GM12878 (cell line): ENCODE data around the gene ASIP. TPM values are rescaled to one million over a fixed set of nuclear protein-coding genes. Genes with fewer than 3 reads are reported as not detected.
A peak's percentile ranks its signal among the peaks of the same experiment; 100 is the strongest.

Experiments used
- BCL11A ChIP-seq: IDR thresholded peaks from 2 replicates; pipeline ENCODE4 v1.6.1; 2011; ENCODE audit warnings: low read depth, low read length
- BHLHE40 ChIP-seq, 2 experiments: fragments of 450-650 bp in 1 of 2; IDR thresholded peaks; 2 replicates each; pipeline ENCODE4 v1.6.1; 2011 to 2017; ENCODE audit warnings: low read depth in 2 of 2, borderline replicate concordance in 1 of 2, improper control_type of control experiment in 1 of 2, low read length in 1 of 2, mild to moderate bottlenecking in 1 of 2
- E2F8 ChIP-seq: fragments of 450-650 bp; IDR thresholded peaks from 2 replicates; pipeline ENCODE4 v1.6.1; 2018; ENCODE audit warnings: mild to moderate bottlenecking, low read depth, moderate library complexity; ENCODE audit not compliant: partially characterized antibody
- EZH2 ChIP-seq: IDR thresholded peaks from 2 replicates; pipeline ENCODE4 v1.6.1; 2012; ENCODE audit warnings: low read depth, mild to moderate bottlenecking, control low read depth, inconsistent platforms, low read length, borderline replicate concordance; ENCODE audit not compliant: control insufficient read depth
- KDM1A ChIP-seq: fragments of 200-600 bp; sonication (generic); IDR thresholded peaks from 2 replicates; pipeline ENCODE4 v1.6.1; 2016; ENCODE audit warnings: borderline replicate concordance
- STAT1 ChIP-seq: fragments of 450-650 bp; conservative IDR thresholded peaks from 2 replicates; pipeline ENCODE4 v1.6.1; 2014; ENCODE audit warnings: antibody characterized with exemption, mild to moderate bottlenecking
- polyA plus RNA-seq, 11 experiments: library from polyadenylated mRNA; depleted of rRNA in 4 of 11; unstranded in 6 of 11; stranded (reverse) in 5 of 11; fragments of >200 nt; fragmentation: Nextera tagmentation in 4 of 11; fragmentation: Illumina TruSeq in 1 of 11; extraction: Ambion mirVana in 4 of 11; extraction: Trizol in 1 of 11; gene quantifications; 1 replicate in 1 of 11; 2 replicates in 10 of 11; pipeline versions ENCODE4 v1.2.1 to v1.2.3, GENCODE V29; 2011 to 2016; ENCODE audit warnings: inconsistent platforms in 2 of 11, missing spikeins in 2 of 11, low read depth in 1 of 11
- total RNA-seq, 4 experiments: library from RNA; depleted of rRNA in 3 of 4; stranded (reverse); fragments of >200 nt in 3 of 4; fragmentation: Illumina TruSeq in 1 of 4; extraction: Trizol in 1 of 4; gene quantifications; 2 replicates each; pipeline versions ENCODE4 v1.2.1 to v1.2.3, GENCODE V29; 2013 to 2021
- TF ChIP-seq, protein P1 (sequence below): IDR thresholded peaks from 2 replicates; pipeline ENCODE4 v1.6.1; 2011; ENCODE audit warnings: low read depth, low read length, improper control_type of control experiment, borderline replicate concordance
- TF ChIP-seq, protein P2 (sequence below): fragments of 450-650 bp; IDR thresholded peaks from 2 replicates; pipeline ENCODE4 v1.6.1; 2017; ENCODE audit warnings: borderline replicate concordance

Gene ASIP
- total and polyA plus RNA-seq, 10 of the 15 experiments (the other 5 are each of a cell fraction or from before 2014, with no cell fraction given) = 0.29 TPM; not detected in 9

GRCh38 chr20:34299556-34300255 lies 58.5 kb downstream of the ASIP start (continued):
- no peak for TF ChIP-seq STAT1
- TF ChIP-seq, protein P1, sequence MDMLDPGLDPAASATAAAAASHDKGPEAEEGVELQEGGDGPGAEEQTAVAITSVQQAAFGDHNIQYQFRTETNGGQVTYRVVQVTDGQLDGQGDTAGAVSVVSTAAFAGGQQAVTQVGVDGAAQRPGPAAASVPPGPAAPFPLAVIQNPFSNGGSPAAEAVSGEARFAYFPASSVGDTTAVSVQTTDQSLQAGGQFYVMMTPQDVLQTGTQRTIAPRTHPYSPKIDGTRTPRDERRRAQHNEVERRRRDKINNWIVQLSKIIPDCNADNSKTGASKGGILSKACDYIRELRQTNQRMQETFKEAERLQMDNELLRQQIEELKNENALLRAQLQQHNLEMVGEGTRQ = no peak
- TF ChIP-seq, protein P2, sequence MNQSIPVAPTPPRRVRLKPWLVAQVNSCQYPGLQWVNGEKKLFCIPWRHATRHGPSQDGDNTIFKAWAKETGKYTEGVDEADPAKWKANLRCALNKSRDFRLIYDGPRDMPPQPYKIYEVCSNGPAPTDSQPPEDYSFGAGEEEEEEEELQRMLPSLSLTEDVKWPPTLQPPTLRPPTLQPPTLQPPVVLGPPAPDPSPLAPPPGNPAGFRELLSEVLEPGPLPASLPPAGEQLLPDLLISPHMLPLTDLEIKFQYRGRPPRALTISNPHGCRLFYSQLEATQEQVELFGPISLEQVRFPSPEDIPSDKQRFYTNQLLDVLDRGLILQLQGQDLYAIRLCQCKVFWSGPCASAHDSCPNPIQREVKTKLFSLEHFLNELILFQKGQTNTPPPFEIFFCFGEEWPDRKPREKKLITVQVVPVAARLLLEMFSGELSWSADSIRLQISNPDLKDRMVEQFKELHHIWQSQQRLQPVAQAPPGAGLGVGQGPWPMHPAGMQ = no peak
- TF ChIP-seq E2F8 = no peak
- TF ChIP-seq BCL11A = no peak
- TF ChIP-seq KDM1A = no peak
- TF ChIP-seq BHLHE40 (IDR thresholded peaks at IDR 0.05; ENCODE audit: borderline replicate concordance in 1 of 2, low read depth in 2 of 2, low read length in 1 of 2) = peak in 1 of 2 experiments; percentile 11; a peak in 1 of 4 replicates
- TF ChIP-seq EZH2 = no peak
- TF ChIP-seq, all 136 proteins: peak for 3
